Suprapubic skin (tissue), 4 donors: ENCODE results near the gene MEIS1. TPM values are rescaled to one million over a fixed set of nuclear protein-coding genes. Genes with fewer than 3 reads are reported as not detected.

ENCODE experiments used
- DNase-seq, 2 donors: peaks; one replicate each; pipeline ENCODE4 v3.0.0-alpha.2; 2019; ENCODE audit warnings: low spot score in 2 of 2
- H3K27ac ChIP-seq: fragments of 200-600 bp; sonication (generic); one replicate; pipeline ENCODE4 v1.5.1; 2019
- H3K27me3 ChIP-seq: fragments of 200-600 bp; sonication (generic); one replicate; pipeline ENCODE4 v1.5.1; 2019
- H3K36me3 ChIP-seq: fragments of 200-600 bp; sonication (generic); one replicate; pipeline ENCODE4 v1.5.1; 2019
- H3K4me1 ChIP-seq: fragments of 200-600 bp; sonication (generic); one replicate; pipeline ENCODE4 v1.5.1; 2019
- H3K4me3 ChIP-seq: fragments of 200-600 bp; sonication (generic); one replicate; pipeline ENCODE4 v1.5.1; 2019; ENCODE audit warnings: mild to moderate bottlenecking
- H3K9me3 ChIP-seq: fragments of 200-600 bp; sonication (generic); one replicate; pipeline ENCODE4 v1.5.1; 2019
- CTCF ChIP-seq, 2 donors: fragments of 200-600 bp in 1 of 2; fragments of 450-650 bp in 1 of 2; sonication (generic) in 1 of 2; IDR thresholded peaks; one replicate each; pipeline ENCODE4 v1.5.1; 2016 to 2019; ENCODE audit warnings: antibody characterized with exemption in 2 of 2, mild to moderate bottlenecking in 1 of 2, moderate library complexity in 1 of 2
- EP300 ChIP-seq: sonication (generic); formaldehyde crosslinking; IDR thresholded peaks from one replicate; pipeline ENCODE4 v1.6.1; 2017; ENCODE audit warnings: antibody characterized with exemption
- POLR2A ChIP-seq, 2 donors: fragments of 450-650 bp; IDR thresholded peaks; one replicate each; pipeline ENCODE4 v1.6.1; 2017; ENCODE audit warnings: antibody characterized with exemption in 2 of 2, mild to moderate bottlenecking in 2 of 2, moderate library complexity in 2 of 2
- POLR2AphosphoS5 ChIP-seq, 3 donors: sonication (generic); formaldehyde crosslinking; IDR thresholded peaks; one replicate each; pipeline ENCODE4 v1.6.1; 2017; ENCODE audit warnings: antibody characterized with exemption in 3 of 3
- WGBS: methylation state at CpG from one replicate; pipeline ENCODE4 v1.1.5; 2018; 5-methylcytosine and 5-hydroxymethylcytosine counted together
- total RNA-seq, 4 donors: library from RNA; depleted of rRNA; stranded (reverse); fragments of >200 nt; gene quantifications; one replicate each; pipeline ENCODE4 v1.1.0, GENCODE V29; 2016

Gene MEIS1
- total RNA-seq, 4 donors from 2014 or later, result 12.7 to 28.0 (median 20.3) TPM

- 41% methylated on average over 5 of the region's 5 CpGs for WGBS
Measured at GRCh38 chr2:66496670-66497420, 61.9 kb downstream of the MEIS1 start.

DNA sequence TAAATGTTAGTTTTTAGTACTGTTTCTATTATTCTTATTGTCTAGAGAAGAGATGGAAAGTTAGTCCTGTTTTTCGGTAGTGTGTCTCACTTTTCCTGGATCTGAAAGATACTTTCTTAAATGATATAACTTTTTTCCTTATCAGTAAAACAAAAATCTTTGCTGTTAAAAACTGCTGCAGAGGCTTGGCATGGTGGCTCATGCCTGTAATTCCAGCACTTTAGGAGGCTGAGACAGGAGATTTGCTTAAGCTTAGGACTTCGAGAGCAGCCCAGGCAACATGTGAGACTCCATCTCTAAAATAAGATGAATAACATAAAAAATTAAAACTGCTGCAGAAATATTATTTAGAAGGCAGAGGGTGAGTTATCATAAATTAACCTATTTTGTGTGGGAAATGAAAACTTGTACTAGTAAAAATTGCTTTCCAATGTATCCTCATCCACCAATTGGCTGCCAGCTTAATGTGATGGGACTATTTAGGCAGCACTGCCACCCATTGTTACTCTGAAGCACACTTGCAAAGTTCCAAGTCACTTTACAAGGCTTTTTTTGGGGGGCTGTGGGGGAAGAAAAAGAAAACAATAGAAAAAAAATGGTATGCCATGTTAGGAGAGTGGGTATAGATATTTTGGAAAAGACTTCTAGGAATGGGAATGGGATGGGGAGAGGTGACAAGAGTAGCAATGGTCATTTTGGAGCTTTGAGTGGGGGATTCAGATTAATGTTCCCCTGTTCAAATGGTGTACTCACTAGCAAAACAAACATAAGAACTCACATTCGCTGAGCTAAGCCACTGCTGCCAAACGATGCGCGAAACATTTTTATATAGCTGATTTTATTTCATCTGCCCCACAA, 62.7 kb downstream of the MEIS1 start:
- H3K27me3 ChIP-seq, result no peaks in the 10 kb centered on the region

More at GRCh38 chr2:66496670-66497420, 61.9 kb downstream of the MEIS1 start:
- Histone ChIP-seq H3K9me3 (no peaks in the 10 kb centered on the region), H3K27ac (peak overlapping the region; percentile 73), H3K27me3 (no peaks in the 10 kb centered on the region), H3K4me3 (peak overlapping the region; percentile 5), H3K4me1 (peaks cover 28% of the 10 kb centered on the region), H3K36me3 (no peaks in the 10 kb centered on the region)
- TF ChIP-seq CTCF (IDR thresholded peaks at IDR 0.05) (no peak), EP300 (no peak), POLR2AphosphoS5 (IDR thresholded peaks at IDR 0.05) (no peak), POLR2A (IDR thresholded peaks at IDR 0.05) (no peak)
- no peak for DNase-seq

DNA sequence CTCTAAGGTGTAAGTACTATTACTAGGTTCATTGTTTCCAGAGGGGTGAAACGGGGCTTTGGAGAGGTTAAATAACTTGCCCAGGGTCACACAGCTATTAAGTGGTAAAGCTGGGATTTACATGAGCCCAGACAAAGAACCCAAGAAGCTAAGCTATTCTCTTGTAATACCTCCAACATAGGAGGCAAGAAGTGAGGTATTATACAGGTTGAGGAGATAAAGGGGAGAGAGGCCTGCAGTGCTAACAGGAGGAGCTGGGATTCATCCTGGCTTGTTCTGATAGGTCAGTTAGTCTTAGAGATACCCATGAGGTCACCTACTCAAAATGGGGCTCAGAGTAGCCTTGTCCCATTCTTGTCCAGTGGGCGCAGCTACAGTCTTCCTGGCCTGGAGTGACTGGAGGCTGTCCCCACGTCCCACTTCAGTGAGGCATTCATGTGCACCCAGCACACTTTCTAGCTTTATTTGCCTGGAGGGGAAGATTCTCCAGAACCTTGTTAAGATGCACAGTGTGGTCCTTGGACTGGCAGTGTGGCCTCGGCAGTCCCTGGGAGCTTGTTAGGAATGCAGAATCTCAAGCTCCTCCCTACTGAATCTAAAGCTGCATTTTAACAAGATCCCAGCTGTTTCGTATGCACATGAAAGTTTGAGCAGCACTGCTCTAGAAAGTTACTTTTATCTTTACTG, 63.5 kb downstream of the MEIS1 start:
- Histone ChIP-seq H3K9me3 (no peaks in the 10 kb centered on the region), H3K36me3 (no peaks in the 10 kb centered on the region), H3K27me3 (no peaks in the 10 kb centered on the region), H3K4me1 (peaks cover 28% of the 10 kb centered on the region), H3K27ac (no peak overlapping the region), H3K4me3 (no peak overlapping the region)
- DNase-seq, result no peak
- TF ChIP-seq POLR2A (IDR thresholded peaks at IDR 0.05) (no peak), EP300 (no peak), CTCF (IDR thresholded peaks at IDR 0.05) (no peak), POLR2AphosphoS5 (IDR thresholded peaks at IDR 0.05) (no peak)
- 90% methylated on average over 5 of the region's 5 CpGs for WGBS

More for the DNA sequence above, 62.7 kb downstream of the MEIS1 start:
- no peak overlapping the region for H3K27ac ChIP-seq
- peaks cover 28% of the 10 kb centered on the region for H3K4me1 ChIP-seq
- TF ChIP-seq CTCF (IDR thresholded peaks at IDR 0.05) (no peak), POLR2A (IDR thresholded peaks at IDR 0.05) (no peak), EP300 (no peak), POLR2AphosphoS5 (IDR thresholded peaks at IDR 0.05) (no peak)
- WGBS, result 93% methylated on average over 6 of the region's 6 CpGs
- H3K4me3 ChIP-seq, result no peak overlapping the region
- DNase-seq, result no peak
- no peaks in the 10 kb centered on the region for H3K9me3 ChIP-seq
- H3K36me3 ChIP-seq, result no peaks in the 10 kb centered on the region

DNA sequence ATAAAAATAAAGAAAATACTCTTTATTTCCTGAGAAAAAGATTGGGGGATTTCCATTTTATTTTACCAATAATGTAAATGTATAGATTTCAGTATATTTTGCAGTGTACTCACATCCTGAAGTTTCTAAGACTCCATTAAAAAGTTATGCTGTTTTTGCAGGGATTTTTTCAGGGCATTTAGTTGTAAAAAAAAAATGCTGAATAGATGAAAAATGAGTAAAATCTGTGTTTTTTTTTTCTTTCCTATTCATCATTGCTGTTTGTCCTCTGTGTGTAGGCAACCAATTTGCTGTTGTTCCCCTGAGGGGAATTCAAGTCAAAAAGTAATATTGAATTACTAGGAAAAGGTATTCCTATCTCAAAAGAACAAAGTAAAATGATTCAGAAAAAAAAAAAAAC, 66.3 kb downstream of the MEIS1 start:
- DNase-seq, result no peak
- TF ChIP-seq POLR2A (IDR thresholded peaks at IDR 0.05) (no peak), POLR2AphosphoS5 (IDR thresholded peaks at IDR 0.05) (no peak), CTCF (IDR thresholded peaks at IDR 0.05) (no peak), EP300 (no peak)
- peaks cover 8% of the 10 kb centered on the region for H3K4me1 ChIP-seq

More for the DNA sequence above, 66.3 kb downstream of the MEIS1 start:
- Histone ChIP-seq H3K4me3 (no peak overlapping the region), H3K27me3 (no peaks in the 10 kb centered on the region), H3K36me3 (no peaks in the 10 kb centered on the region), H3K27ac (no peak overlapping the region), H3K9me3 (no peaks in the 10 kb centered on the region)
